Neural progenitor cell (in vitro differentiated cells): ENCODE data around the gene FYN.

Experiments used
- CTCF ChIP-seq: fragments of 200-600 bp; sonication (generic); IDR thresholded peaks from 2 replicates; pipeline ENCODE4 v1.5.1; 2017; ENCODE audit warnings: antibody characterized with exemption, mild to moderate bottlenecking
- EZH2phosphoT487 ChIP-seq: fragments of 200-600 bp; sonication (generic); IDR thresholded peaks from 2 replicates; pipeline ENCODE4 v1.6.1; 2017; ENCODE audit warnings: antibody characterized with exemption

- no peak for TF ChIP-seq CTCF
- no peak for TF ChIP-seq EZH2phosphoT487
Observed at GRCh38 chr6:111888928-111889695, 15.9 kb upstream of the FYN start.
